Activated T-helper 1 cell treated with anti-CD3 and anti-CD28 coated beads, Interleukin-12 subunit alpha, Interleukin-12 subunit beta, Interleukin-2, Interleukin-4 antibody, amounts not matched to agents 30 ng/mL and 10 ng/mL and 1 ng/mL, durations not matched to agents 14 hours and 24 hours and 36 hours (primary cell): ENCODE results near the gene PSMB9. TPM values are rescaled to one million over a fixed set of nuclear protein-coding genes. Genes with fewer than 3 reads are reported as not detected.

ENCODE experiments used
- DNase-seq: peaks from one replicate; pipeline ENCODE4 v3.0.0; 2021; ENCODE audit warnings: low spot score
- H3K27ac Mint-ChIP-seq: one replicate; pipeline ENCODE4 v1.8.0; 2021; ENCODE audit warnings: mild to moderate bottlenecking, mixed read lengths
- H3K27me3 Mint-ChIP-seq: one replicate; pipeline ENCODE4 v1.8.0; 2022; ENCODE audit warnings: mild to moderate bottlenecking, moderate library complexity, mixed read lengths; ENCODE audit not compliant: insufficient read depth
- H3K36me3 Mint-ChIP-seq: one replicate; pipeline ENCODE4 v1.8.0; 2021; ENCODE audit warnings: low read depth, mixed read lengths
- H3K4me1 Mint-ChIP-seq: one replicate; pipeline ENCODE4 v1.8.0; 2021; ENCODE audit warnings: low read depth, mixed read lengths
- H3K4me3 Mint-ChIP-seq: one replicate; pipeline ENCODE4 v1.8.0; 2021; ENCODE audit warnings: mild to moderate bottlenecking, moderate library complexity, mixed read lengths
- H3K9me3 Mint-ChIP-seq: one replicate; pipeline ENCODE4 v1.8.0; 2021; ENCODE audit warnings: mixed read lengths
- intact Hi-C: fragments of 100-400 bp; cut with micrococcal nuclease; formaldehyde crosslinking; loops from one replicate; pipeline ENCODE4 v1.15.1; 2024
- total RNA-seq: library from RNA; stranded (reverse); gene quantifications from 2 replicates; pipeline ENCODE4 v1.2.3, GENCODE V29; 2022

Gene PSMB9
- total RNA-seq, 1 donor from 2014 or later, result 253 TPM

- Mint-ChIP-seq H3K36me3 (peaks cover 8% of the 10 kb centered on the region), H3K4me1 (peaks cover 48% of the 10 kb centered on the region), H3K27ac (peak overlapping the region; percentile 41), H3K4me3 (peak overlapping the region; percentile 99), H3K27me3 (peaks cover 10% of the 10 kb centered on the region), H3K9me3 (no peaks in the 10 kb centered on the region)
- intact Hi-C loops, result loop anchor here (2.0 kb wide), 4 partner anchors 56 to 354 kb away; partner anchors contain the start of genes RXRB, SLC39A7 and TAP2
- no peak for DNase-seq
Measured at GRCh38 chr6:32895006-32895345, 41.0 kb downstream of the PSMB9 start.

GRCh38 chr6:32903952-32904351 lies 50.0 kb downstream of the PSMB9 start:
- intact Hi-C loops, result no loop called here
- no peak overlapping the region for H3K27ac Mint-ChIP-seq
- no peak overlapping the region for H3K4me3 Mint-ChIP-seq
- peaks cover 4% of the 10 kb centered on the region for H3K27me3 Mint-ChIP-seq
- no peaks in the 10 kb centered on the region for H3K4me1 Mint-ChIP-seq
- DNase-seq, result no peak
- H3K9me3 Mint-ChIP-seq, result no peaks in the 10 kb centered on the region
- peaks cover 5% of the 10 kb centered on the region for H3K36me3 Mint-ChIP-seq

- intact Hi-C loops, result no loop called here
- H3K27ac Mint-ChIP-seq, result no peak overlapping the region
- DNase-seq, result no peak
- no peaks in the 10 kb centered on the region for H3K4me1 Mint-ChIP-seq
- H3K4me3 Mint-ChIP-seq, result no peak overlapping the region
- H3K27me3 Mint-ChIP-seq, result peaks cover 4% of the 10 kb centered on the region
- H3K9me3 Mint-ChIP-seq, result no peaks in the 10 kb centered on the region
- H3K36me3 Mint-ChIP-seq, result peaks cover 5% of the 10 kb centered on the region
Measured at GRCh38 chr6:32905078-32905477, 51.1 kb downstream of the PSMB9 start.

GRCh38 chr6:32906539-32906938 lies 52.5 kb downstream of the PSMB9 start:
- H3K27me3 Mint-ChIP-seq, result peaks cover 6% of the 10 kb centered on the region
- no peak overlapping the region for H3K4me3 Mint-ChIP-seq
- peaks cover 5% of the 10 kb centered on the region for H3K36me3 Mint-ChIP-seq
- intact Hi-C loops, result no loop called here
- H3K4me1 Mint-ChIP-seq, result no peaks in the 10 kb centered on the region
- no peak overlapping the region for H3K27ac Mint-ChIP-seq
- no peak for DNase-seq
- H3K9me3 Mint-ChIP-seq, result no peaks in the 10 kb centered on the region

- H3K4me1 Mint-ChIP-seq, result no peaks in the 10 kb centered on the region
- no peak overlapping the region for H3K27ac Mint-ChIP-seq
- no peak for DNase-seq
- no peaks in the 10 kb centered on the region for H3K36me3 Mint-ChIP-seq
- no peaks in the 10 kb centered on the region for H3K9me3 Mint-ChIP-seq
- peaks cover 18% of the 10 kb centered on the region for H3K27me3 Mint-ChIP-seq
- no peak overlapping the region for H3K4me3 Mint-ChIP-seq
- intact Hi-C loops, result no loop called here
Measured at GRCh38 chr6:32908897-32909296, 54.9 kb downstream of the PSMB9 start.

Other genes starting within 250 kb of the PSMB9 start
- 12.5 and 13.3 TPM in 2 replicates for gene HLA-DQA1, start 216.8 kb upstream of the PSMB9 start, total RNA-seq
- gene HLA-DQB1, start 187.5 kb upstream of the PSMB9 start, total RNA-seq, result 4.3 and 4.7 TPM in 2 replicates
- gene HLA-DQA2, start 112.8 kb upstream of the PSMB9 start, total RNA-seq, result 1.8 and 2.7 TPM in 2 replicates
- gene HLA-DQB2, start 90.7 kb upstream of the PSMB9 start, total RNA-seq, result 0.51 and 0.67 TPM in 2 replicates
- 4.2 and 4.3 TPM in 2 replicates for gene HLA-DOB, start 37.2 kb upstream of the PSMB9 start, total RNA-seq
- 160 and 167 TPM in 2 replicates for gene TAP2, start 15.5 kb upstream of the PSMB9 start, total RNA-seq
- 353 and 358 TPM in 2 replicates for gene PSMB8, start 10.1 kb upstream of the PSMB9 start, total RNA-seq
- gene TAP1, start 488 bp upstream of the PSMB9 start, total RNA-seq, result 284 and 290 TPM in 2 replicates
- gene HLA-DMB, start 86.8 kb downstream of the PSMB9 start, total RNA-seq, result 2.7 and 2.8 TPM in 2 replicates
- gene HLA-DMA, start 98.9 kb downstream of the PSMB9 start, total RNA-seq, result 14.1 and 14.2 TPM in 2 replicates
- 316 and 330 TPM in 2 replicates for gene BRD2, start 114.4 kb downstream of the PSMB9 start, total RNA-seq
- gene HLA-DOA, start 155.4 kb downstream of the PSMB9 start, total RNA-seq, result 1.8 and 2.0 TPM in 2 replicates
- 61.0 and 66.7 TPM in 2 replicates for gene HLA-DPA1, start 219.5 kb downstream of the PSMB9 start, total RNA-seq
- gene HLA-DPB1, start 221.8 kb downstream of the PSMB9 start, total RNA-seq, result 12.2 and 12.3 TPM in 2 replicates